Stomach (tissue), 4 donors: ENCODE results near the gene INPP5A.

Source experiments
- POLR2A ChIP-seq, 4 donors: fragments of 450-650 bp; IDR thresholded peaks; one replicate each; pipeline ENCODE4 v1.6.1; 2016; ENCODE audit warnings: antibody characterized with exemption in 4 of 4, control low read depth in 2 of 4, mild to moderate bottlenecking in 1 of 4, moderate library complexity in 1 of 4
- TF ChIP-seq, protein P1 (sequence below), 7 experiments: fragments of 450-650 bp in 4 of 7; fragments of 200-600 bp in 3 of 7; sonication (generic) in 3 of 7; IDR thresholded peaks; one replicate each; pipeline ENCODE4 v1.5.1; 2016 to 2019; ENCODE audit warnings: antibody characterized with exemption in 7 of 7, control low read depth in 2 of 7, mild to moderate bottlenecking in 1 of 7

DNA sequence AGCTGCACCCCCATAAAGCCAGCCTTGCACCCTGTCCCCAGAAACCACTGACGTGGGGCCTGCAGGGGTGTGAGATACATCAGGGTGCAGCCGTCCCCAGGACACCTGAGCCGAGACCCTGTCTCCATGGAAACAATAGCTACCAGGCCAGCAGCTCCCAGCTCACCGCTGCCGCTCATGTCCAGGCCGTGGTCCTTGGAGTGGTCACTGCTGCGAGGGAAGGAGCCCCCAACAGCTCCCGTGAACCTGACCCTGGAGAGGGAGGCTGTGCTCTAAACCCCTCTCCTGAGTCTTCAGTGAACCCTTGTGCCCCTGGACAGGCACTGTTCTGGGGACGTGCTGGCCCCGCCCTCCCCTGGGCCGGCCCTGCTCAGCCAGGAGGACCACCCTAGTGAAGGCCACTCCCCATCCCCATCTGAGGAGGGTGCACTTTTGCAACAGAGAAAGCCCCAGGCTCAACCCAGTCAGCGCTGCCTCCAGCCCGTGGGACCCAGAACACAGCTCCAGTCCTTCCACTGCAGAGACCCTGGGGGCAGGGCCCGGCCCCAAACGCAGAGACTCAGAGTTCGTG is 19.6 kb upstream of the INPP5A start:
- no peak for TF ChIP-seq POLR2A (IDR thresholded peaks at IDR 0.05)
- TF ChIP-seq, protein P1, sequence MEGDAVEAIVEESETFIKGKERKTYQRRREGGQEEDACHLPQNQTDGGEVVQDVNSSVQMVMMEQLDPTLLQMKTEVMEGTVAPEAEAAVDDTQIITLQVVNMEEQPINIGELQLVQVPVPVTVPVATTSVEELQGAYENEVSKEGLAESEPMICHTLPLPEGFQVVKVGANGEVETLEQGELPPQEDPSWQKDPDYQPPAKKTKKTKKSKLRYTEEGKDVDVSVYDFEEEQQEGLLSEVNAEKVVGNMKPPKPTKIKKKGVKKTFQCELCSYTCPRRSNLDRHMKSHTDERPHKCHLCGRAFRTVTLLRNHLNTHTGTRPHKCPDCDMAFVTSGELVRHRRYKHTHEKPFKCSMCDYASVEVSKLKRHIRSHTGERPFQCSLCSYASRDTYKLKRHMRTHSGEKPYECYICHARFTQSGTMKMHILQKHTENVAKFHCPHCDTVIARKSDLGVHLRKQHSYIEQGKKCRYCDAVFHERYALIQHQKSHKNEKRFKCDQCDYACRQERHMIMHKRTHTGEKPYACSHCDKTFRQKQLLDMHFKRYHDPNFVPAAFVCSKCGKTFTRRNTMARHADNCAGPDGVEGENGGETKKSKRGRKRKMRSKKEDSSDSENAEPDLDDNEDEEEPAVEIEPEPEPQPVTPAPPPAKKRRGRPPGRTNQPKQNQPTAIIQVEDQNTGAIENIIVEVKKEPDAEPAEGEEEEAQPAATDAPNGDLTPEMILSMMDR (IDR thresholded peaks at IDR 0.05), result no peak
